PC-9 (cell line): ENCODE results near the gene BORCS8. TPM values are rescaled to one million over a fixed set of nuclear protein-coding genes. Genes with fewer than 3 reads are reported as not detected.
A peak's percentile ranks its signal among the peaks of the same experiment; 100 is the strongest.

Experiments
- BruUV-seq: library from RNA; stranded (reverse); fragments of 400-500 nt; replicated peaks from 2 replicates; lab custom pipeline; 2021; lab: Mats Ljungman, UMichigan
- CTCF ChIA-PET: fragments of 300-600 bp; sonication (Branson Sonifier 250); formaldehyde crosslinking; loops from one replicate; lab custom pipeline; 2022; ENCODE audit warnings: antibody characterized with exemption; lab: Charles Lee
- POLR2A ChIA-PET: fragments of 300-600 bp; sonication (Branson Sonifier 250); formaldehyde crosslinking; loops from one replicate; lab custom pipeline; 2022; ENCODE audit warnings: antibody characterized with exemption; ENCODE audit not compliant: unreplicated experiment; lab: Charles Lee
- DNase-seq, 2 experiments: peaks; one replicate each; pipeline versions ENCODE4 v3.0.0 to v3.0.0-alpha.2; 2015 to 2022; ENCODE audit warnings: mixed read lengths in 1 of 2
- H2AFZ ChIP-seq: fragments of 200-600 bp; sonication (generic); 2 replicates; pipeline ENCODE4 v1.8.1; 2017; ENCODE audit warnings: antibody characterized with exemption
- H3F3A ChIP-seq: fragments of 200-600 bp; sonication (generic); 2 replicates; pipeline ENCODE4 v1.8.1; 2017; ENCODE audit warnings: antibody characterized with exemption, mild to moderate bottlenecking, low read depth; ENCODE audit not compliant: insufficient read depth
- H3K27ac ChIP-seq: fragments of 200-600 bp; sonication (generic); 2 replicates; pipeline ENCODE4 v1.6.1; 2016; ENCODE audit warnings: mixed run types
- H3K27me3 ChIP-seq: fragments of 200-600 bp; sonication (generic); 2 replicates; pipeline ENCODE4 v1.6.1; 2016; ENCODE audit warnings: low read depth, mixed run types; ENCODE audit not compliant: insufficient read depth
- H3K36me3 ChIP-seq: fragments of 200-600 bp; sonication (generic); 2 replicates; pipeline ENCODE4 v1.6.1; 2016; ENCODE audit warnings: low read depth, mixed run types
- H3K4me1 ChIP-seq: fragments of 200-600 bp; sonication (generic); replicated peaks from 2 replicates; pipeline ENCODE4 v1.6.1; 2016; ENCODE audit warnings: mixed run types; ENCODE audit not compliant: insufficient read depth
- H3K4me2 ChIP-seq: fragments of 200-600 bp; sonication (generic); 2 replicates; pipeline ENCODE4 v1.6.1; 2017; ENCODE audit warnings: mixed run types
- H3K4me3 ChIP-seq: fragments of 200-600 bp; sonication (generic); 2 replicates; pipeline ENCODE4 v1.6.1; 2016; ENCODE audit warnings: mixed run types
- H3K79me2 ChIP-seq: fragments of 200-600 bp; sonication (generic); 2 replicates; pipeline ENCODE4 v1.6.1; 2017; ENCODE audit warnings: low read depth, mixed run types
- H3K9me2 ChIP-seq: fragments of 200-600 bp; sonication (generic); 2 replicates; pipeline ENCODE4 v1.8.1; 2017; ENCODE audit warnings: mild to moderate bottlenecking; ENCODE audit not compliant: insufficient read depth
- H3K9me3 ChIP-seq: fragments of 200-600 bp; sonication (generic); 2 replicates; pipeline ENCODE4 v1.8.1; 2016; ENCODE audit warnings: low read depth; ENCODE audit not compliant: insufficient read depth
- H4K20me1 ChIP-seq: fragments of 200-600 bp; sonication (generic); 2 replicates; pipeline ENCODE4 v1.8.1; 2017; ENCODE audit not compliant: insufficient read depth
- EZH2 ChIP-seq: fragments of 200-600 bp; sonication (generic); IDR thresholded peaks from 2 replicates; pipeline ENCODE4 v1.8.0; 2017; ENCODE audit warnings: antibody characterized with exemption, low read depth
- intact Hi-C: fragments of 100-400 bp; cut with micrococcal nuclease; formaldehyde crosslinking; loops from one replicate; pipeline ENCODE4 v1.10.0; 2022; ENCODE audit not compliant: unreplicated experiment
- total RNA-seq: library from RNA; stranded (reverse); gene quantifications from 2 replicates; pipeline ENCODE4 v1.2.3, GENCODE V29; 2021
- TF ChIP-seq, protein P1 (sequence below): fragments of 200-600 bp; sonication (generic); conservative IDR thresholded peaks from 2 replicates; pipeline ENCODE4 v1.6.1; 2017; ENCODE audit warnings: mixed run types, antibody characterized with exemption, mild to moderate bottlenecking, moderate library complexity

Gene BORCS8
- total RNA-seq, 1 experiment from 2014 or later, result 23.1 TPM

DNA sequence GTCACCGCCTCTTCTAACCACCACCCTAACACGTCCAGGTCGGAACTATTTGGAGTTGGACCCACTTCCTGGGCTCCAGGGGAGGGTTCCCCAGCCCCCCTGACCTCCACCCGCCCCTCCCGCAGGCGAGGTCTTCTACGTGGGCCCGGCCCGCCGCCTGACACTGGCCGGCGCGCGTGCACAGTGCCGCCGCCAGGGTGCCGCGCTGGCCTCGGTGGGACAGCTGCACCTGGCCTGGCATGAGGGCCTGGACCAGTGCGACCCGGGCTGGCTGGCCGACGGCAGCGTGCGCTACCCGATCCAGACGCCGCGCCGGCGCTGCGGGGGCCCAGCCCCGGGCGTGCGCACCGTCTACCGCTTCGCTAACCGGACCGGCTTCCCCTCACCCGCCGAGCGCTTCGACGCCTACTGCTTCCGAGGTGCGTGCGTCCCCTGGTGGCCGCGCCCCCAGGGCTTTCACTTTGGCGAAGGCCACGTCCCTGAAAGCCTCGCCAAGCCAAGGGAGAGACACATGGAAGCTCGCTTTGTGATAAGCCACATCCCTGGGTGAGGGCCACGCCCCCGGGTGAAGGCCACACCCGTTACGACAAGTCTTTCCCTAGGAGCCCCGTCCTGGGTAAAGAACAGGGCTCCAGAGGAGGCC lies 33.0 kb upstream of the BORCS8 start:
- TF ChIP-seq, protein P1, sequence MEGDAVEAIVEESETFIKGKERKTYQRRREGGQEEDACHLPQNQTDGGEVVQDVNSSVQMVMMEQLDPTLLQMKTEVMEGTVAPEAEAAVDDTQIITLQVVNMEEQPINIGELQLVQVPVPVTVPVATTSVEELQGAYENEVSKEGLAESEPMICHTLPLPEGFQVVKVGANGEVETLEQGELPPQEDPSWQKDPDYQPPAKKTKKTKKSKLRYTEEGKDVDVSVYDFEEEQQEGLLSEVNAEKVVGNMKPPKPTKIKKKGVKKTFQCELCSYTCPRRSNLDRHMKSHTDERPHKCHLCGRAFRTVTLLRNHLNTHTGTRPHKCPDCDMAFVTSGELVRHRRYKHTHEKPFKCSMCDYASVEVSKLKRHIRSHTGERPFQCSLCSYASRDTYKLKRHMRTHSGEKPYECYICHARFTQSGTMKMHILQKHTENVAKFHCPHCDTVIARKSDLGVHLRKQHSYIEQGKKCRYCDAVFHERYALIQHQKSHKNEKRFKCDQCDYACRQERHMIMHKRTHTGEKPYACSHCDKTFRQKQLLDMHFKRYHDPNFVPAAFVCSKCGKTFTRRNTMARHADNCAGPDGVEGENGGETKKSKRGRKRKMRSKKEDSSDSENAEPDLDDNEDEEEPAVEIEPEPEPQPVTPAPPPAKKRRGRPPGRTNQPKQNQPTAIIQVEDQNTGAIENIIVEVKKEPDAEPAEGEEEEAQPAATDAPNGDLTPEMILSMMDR, result peak; percentile 62
- TF ChIP-seq EZH2, result no peak
- no peaks in the 10 kb centered on the region for H3K9me2 ChIP-seq
- no peaks in the 10 kb centered on the region for H3K36me3 ChIP-seq
- H3K4me2 ChIP-seq, result peak overlapping the region; percentile 52
- H3K27ac ChIP-seq, result no peak overlapping the region
- no peak overlapping the region for H2AFZ ChIP-seq
- no peaks in the 10 kb centered on the region for H3K4me1 ChIP-seq
- ChIA-PET POLR2A (no interaction called here), CTCF (interaction anchor here (0.6 to 1.0 kb wide), 2 partner anchors 22 to 181 kb away, joined by 3 read pairs; partner anchors contain the start of genes GATAD2A and NR2C2AP)
- H3K79me2 ChIP-seq, result no peaks in the 10 kb centered on the region
- BruUV-seq, result no TSS peak
- no peaks in the 10 kb centered on the region for H3K9me3 ChIP-seq
- no peaks in the 10 kb centered on the region for H4K20me1 ChIP-seq
- H3F3A ChIP-seq, result no peaks in the 10 kb centered on the region
- intact Hi-C loops, result no loop called here
- H3K27me3 ChIP-seq, result peaks cover 79% of the 10 kb centered on the region
- peak overlapping the region; percentile 13; the same call in 1 of the 2 replicates for H3K4me3 ChIP-seq
- peak; percentile 57 to 76 for DNase-seq

DNA sequence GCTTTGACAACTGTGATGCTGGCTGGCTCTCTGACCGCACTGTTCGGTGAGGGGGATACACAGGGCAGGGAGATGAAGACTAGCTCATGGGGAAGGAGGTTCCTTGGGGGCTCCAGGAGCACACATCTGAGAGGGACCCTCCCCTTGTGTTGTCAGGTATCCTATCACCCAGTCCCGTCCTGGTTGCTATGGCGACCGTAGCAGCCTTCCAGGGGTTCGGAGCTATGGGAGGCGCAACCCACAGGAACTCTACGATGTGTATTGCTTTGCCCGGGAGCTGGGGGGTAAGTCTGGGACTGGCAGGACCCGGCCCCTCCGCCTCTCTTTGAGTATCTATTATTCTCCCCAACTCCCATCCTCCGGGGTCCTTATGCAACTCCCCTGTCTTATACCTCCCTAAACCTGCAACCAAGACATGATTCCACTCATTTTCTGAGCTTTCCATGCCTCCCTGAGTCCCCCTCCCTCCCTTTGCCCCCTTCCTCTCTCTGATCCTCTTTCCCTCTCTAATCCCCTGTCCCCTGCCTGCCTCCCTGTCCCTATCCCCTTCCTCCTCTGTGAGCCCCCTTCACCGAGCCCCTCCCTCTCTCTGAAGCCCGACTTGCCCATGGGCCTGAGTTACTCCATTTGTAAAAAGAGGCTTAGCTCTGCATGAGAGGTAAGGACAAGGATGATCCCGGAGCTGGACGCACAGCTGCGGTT lies 32.3 kb upstream of the BORCS8 start:
- no peaks in the 10 kb centered on the region for H3K9me3 ChIP-seq
- H3K9me2 ChIP-seq, result no peaks in the 10 kb centered on the region
- H3F3A ChIP-seq, result no peaks in the 10 kb centered on the region
- H3K4me3 ChIP-seq, result no peak overlapping the region; the same call in 1 of the 2 replicates
- no peaks in the 10 kb centered on the region for H3K79me2 ChIP-seq
- intact Hi-C loops, result no loop called here
- H3K4me1 ChIP-seq, result no peaks in the 10 kb centered on the region
- H3K36me3 ChIP-seq, result no peaks in the 10 kb centered on the region
- peak overlapping the region; percentile 52; the same call in 1 of the 2 replicates for H3K4me2 ChIP-seq
- ChIA-PET POLR2A (no interaction called here), CTCF (no interaction called here)
- no peak overlapping the region for H3K27ac ChIP-seq
- no TSS peak for BruUV-seq
- no peak overlapping the region for H2AFZ ChIP-seq
- TF ChIP-seq EZH2, result no peak
- TF ChIP-seq, protein P1, result no peak
- H4K20me1 ChIP-seq, result no peaks in the 10 kb centered on the region
- peaks cover 79% of the 10 kb centered on the region for H3K27me3 ChIP-seq
- no peak for DNase-seq

DNA sequence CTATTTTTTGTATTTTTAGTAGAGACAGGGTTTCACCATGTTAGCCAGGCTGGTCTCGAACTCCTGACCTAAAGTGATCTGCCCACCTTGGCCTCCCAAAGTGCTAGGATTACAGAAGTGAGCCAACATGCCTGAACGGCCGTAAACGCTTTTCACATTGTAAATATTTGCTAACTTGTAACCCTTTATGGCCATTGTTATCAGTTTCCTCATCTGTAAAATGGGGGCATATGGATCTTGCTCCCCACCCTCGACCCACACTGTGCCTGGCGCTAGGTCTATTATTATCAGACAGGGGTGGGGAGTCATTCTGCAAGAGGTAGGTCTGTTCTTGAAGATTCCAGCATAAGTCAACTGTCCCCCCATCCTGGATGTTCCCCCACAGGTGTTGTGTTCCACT lies 31.7 kb upstream of the BORCS8 start:
- intact Hi-C loops, result no loop called here
- Histone ChIP-seq H3K4me1 (no peaks in the 10 kb centered on the region), H3K27me3 (peaks cover 79% of the 10 kb centered on the region), H3K4me3 (no peak overlapping the region), H3K36me3 (no peaks in the 10 kb centered on the region), H3K9me2 (no peaks in the 10 kb centered on the region), H3K4me2 (no peak overlapping the region), H3F3A (no peaks in the 10 kb centered on the region), H3K27ac (no peak overlapping the region), H3K79me2 (no peaks in the 10 kb centered on the region), H4K20me1 (no peaks in the 10 kb centered on the region), H3K9me3 (no peaks in the 10 kb centered on the region), H2AFZ (no peak overlapping the region)
- ChIA-PET CTCF (no interaction called here), POLR2A (no interaction called here)
- no TSS peak for BruUV-seq
- DNase-seq, result no peak
- TF ChIP-seq, protein P1, result no peak
- TF ChIP-seq EZH2, result no peak
